ENCODE data around the gene ZNF283.

GRCh38 chr19:43807651-43808050 is 19.5 kb upstream of the ZNF283 start:
- TF ChIP-seq CTCF (IDR thresholded peaks at IDR 0.05) = no peak
- no peak for TF ChIP-seq EP300 (IDR thresholded peaks at IDR 0.05)
- TF ChIP-seq POLR2A (IDR thresholded peaks at IDR 0.05) = no peak
- TF ChIP-seq POLR2AphosphoS5 (IDR thresholded peaks at IDR 0.05) = no peak

Data from sigmoid colon (tissue), 4 donors.